Hepatocyte (in vitro differentiated cells): ENCODE data around the gene FAM9A. TPM values are rescaled to one million over a fixed set of nuclear protein-coding genes. Genes with fewer than 3 reads are reported as not detected.

Experiments
- DNase-seq: peaks from one replicate; pipeline ENCODE4 v3.0.0-alpha.2; 2016; ENCODE audit warnings: low spot score
- H2AFZ ChIP-seq: fragments of 200-600 bp; sonication (generic); 2 replicates; pipeline ENCODE4 v1.6.0; 2016; ENCODE audit warnings: antibody characterized with exemption, mild to moderate bottlenecking
- H3K27ac ChIP-seq: fragments of 200-600 bp; sonication (generic); 2 replicates; pipeline ENCODE4 v1.5.1; 2016; ENCODE audit warnings: mild to moderate bottlenecking
- H3K27me3 ChIP-seq: fragments of 200-600 bp; sonication (generic); 2 replicates; pipeline ENCODE4 v1.6.1; 2016
- H3K36me3 ChIP-seq: fragments of 200-600 bp; sonication (generic); replicated peaks from 2 replicates; pipeline ENCODE4 v1.5.1; 2016; ENCODE audit warnings: low read depth; ENCODE audit not compliant: insufficient read depth
- H3K4me1 ChIP-seq: fragments of 200-600 bp; sonication (generic); 2 replicates; pipeline ENCODE4 v1.5.1; 2016; ENCODE audit warnings: mild to moderate bottlenecking, moderate library complexity; ENCODE audit not compliant: insufficient read depth
- H3K4me2 ChIP-seq: fragments of 200-600 bp; sonication (generic); 2 replicates; pipeline ENCODE4 v1.6.0; 2016
- H3K4me3 ChIP-seq: fragments of 200-600 bp; sonication (generic); 2 replicates; pipeline ENCODE4 v1.5.1; 2016; ENCODE audit warnings: mild to moderate bottlenecking
- H3K79me2 ChIP-seq: fragments of 200-600 bp; sonication (generic); 2 replicates; pipeline ENCODE4 v1.6.0; 2017; ENCODE audit warnings: mild to moderate bottlenecking
- H3K9me2 ChIP-seq: fragments of 200-600 bp; sonication (generic); replicated peaks from 2 replicates; pipeline ENCODE4 v1.6.0; 2017; ENCODE audit warnings: mild to moderate bottlenecking; ENCODE audit not compliant: insufficient read depth
- H3K9me3 ChIP-seq: fragments of 200-600 bp; sonication (generic); 2 replicates; pipeline ENCODE4 v1.5.1; 2016; ENCODE audit warnings: low read depth, mild to moderate bottlenecking
- H4K20me1 ChIP-seq: fragments of 200-600 bp; sonication (generic); 2 replicates; pipeline ENCODE4 v1.6.0; 2016; ENCODE audit warnings: mild to moderate bottlenecking; ENCODE audit not compliant: insufficient read depth, poor library complexity, severe bottlenecking
- EZH2 ChIP-seq: fragments of 200-600 bp; sonication (generic); IDR thresholded peaks from 2 replicates; pipeline ENCODE4 v1.6.1; 2016; ENCODE audit warnings: antibody characterized with exemption, mild to moderate bottlenecking, borderline replicate concordance
- EZH2phosphoT487 ChIP-seq: fragments of 200-600 bp; sonication (generic); IDR thresholded peaks from one replicate; pipeline ENCODE4 v1.6.1; 2018; ENCODE audit warnings: antibody characterized with exemption, mild to moderate bottlenecking, low read depth, moderate library complexity; ENCODE audit not compliant: unreplicated experiment, severe bottlenecking
- WGBS: methylation state at CpG from one replicate; pipeline ENCODE4 v1.1.6; 2016; ENCODE audit warnings: low lambda C conversion rate; ENCODE audit errors: missing lambda C conversion rate; 5-methylcytosine and 5-hydroxymethylcytosine counted together
- polyA plus RNA-seq: library from polyadenylated mRNA; unstranded; fragments of >200 nt; fragmentation: Nextera tagmentation; extraction: Ambion mirVana; gene quantifications from 2 replicates; pipeline ENCODE4 v1.2.1, GENCODE V29; 2016
- total RNA-seq: library from RNA; depleted of rRNA; stranded (reverse); fragments of >200 nt; gene quantifications from 2 replicates; pipeline ENCODE4 v1.2.3, GENCODE V29; 2014
- TF ChIP-seq, protein P1 (sequence below): fragments of 200-600 bp; sonication (generic); IDR thresholded peaks from 2 replicates; pipeline ENCODE4 v1.5.1; 2016; ENCODE audit warnings: antibody characterized with exemption, mild to moderate bottlenecking; ENCODE audit not compliant: poor library complexity

Gene FAM9A
- total and polyA plus RNA-seq, 2 experiments from 2014 or later = not detected

DNA sequence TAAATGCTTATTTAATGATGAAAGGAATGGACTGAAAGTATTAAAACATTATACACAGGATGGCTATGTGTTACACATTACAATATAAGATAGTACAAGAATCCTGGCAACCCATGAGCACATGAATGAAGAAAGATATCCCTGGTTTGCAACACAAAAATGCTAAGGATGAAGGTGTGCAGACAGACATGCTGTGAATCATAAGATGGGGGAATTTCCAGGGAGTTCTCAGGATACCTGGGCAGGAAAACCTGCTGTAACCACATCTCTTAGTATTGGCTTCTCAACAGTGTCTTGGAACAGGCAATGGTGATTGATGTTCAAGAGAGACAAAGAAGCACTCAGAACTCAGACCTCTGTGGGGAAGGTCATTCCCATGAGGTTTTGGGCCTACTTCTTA, 45.4 kb downstream of the FAM9A start:
- no peak overlapping the region for H3K4me3 ChIP-seq
- no peak overlapping the region for H3K27ac ChIP-seq
- H3K9me2 ChIP-seq = no peaks in the 10 kb centered on the region
- no peaks in the 10 kb centered on the region for H3K4me1 ChIP-seq
- H4K20me1 ChIP-seq = no peaks in the 10 kb centered on the region
- no peaks in the 10 kb centered on the region for H3K36me3 ChIP-seq
- no peaks in the 10 kb centered on the region for H3K27me3 ChIP-seq
- H3K4me2 ChIP-seq = no peak overlapping the region
- no peaks in the 10 kb centered on the region for H3K9me3 ChIP-seq
- DNase-seq = no peak
- TF ChIP-seq EZH2 (no peak), EZH2phosphoT487 (no peak)
- TF ChIP-seq, protein P1, sequence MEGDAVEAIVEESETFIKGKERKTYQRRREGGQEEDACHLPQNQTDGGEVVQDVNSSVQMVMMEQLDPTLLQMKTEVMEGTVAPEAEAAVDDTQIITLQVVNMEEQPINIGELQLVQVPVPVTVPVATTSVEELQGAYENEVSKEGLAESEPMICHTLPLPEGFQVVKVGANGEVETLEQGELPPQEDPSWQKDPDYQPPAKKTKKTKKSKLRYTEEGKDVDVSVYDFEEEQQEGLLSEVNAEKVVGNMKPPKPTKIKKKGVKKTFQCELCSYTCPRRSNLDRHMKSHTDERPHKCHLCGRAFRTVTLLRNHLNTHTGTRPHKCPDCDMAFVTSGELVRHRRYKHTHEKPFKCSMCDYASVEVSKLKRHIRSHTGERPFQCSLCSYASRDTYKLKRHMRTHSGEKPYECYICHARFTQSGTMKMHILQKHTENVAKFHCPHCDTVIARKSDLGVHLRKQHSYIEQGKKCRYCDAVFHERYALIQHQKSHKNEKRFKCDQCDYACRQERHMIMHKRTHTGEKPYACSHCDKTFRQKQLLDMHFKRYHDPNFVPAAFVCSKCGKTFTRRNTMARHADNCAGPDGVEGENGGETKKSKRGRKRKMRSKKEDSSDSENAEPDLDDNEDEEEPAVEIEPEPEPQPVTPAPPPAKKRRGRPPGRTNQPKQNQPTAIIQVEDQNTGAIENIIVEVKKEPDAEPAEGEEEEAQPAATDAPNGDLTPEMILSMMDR = no peak
- H3K79me2 ChIP-seq = no peaks in the 10 kb centered on the region
- no peak overlapping the region for H2AFZ ChIP-seq

DNA sequence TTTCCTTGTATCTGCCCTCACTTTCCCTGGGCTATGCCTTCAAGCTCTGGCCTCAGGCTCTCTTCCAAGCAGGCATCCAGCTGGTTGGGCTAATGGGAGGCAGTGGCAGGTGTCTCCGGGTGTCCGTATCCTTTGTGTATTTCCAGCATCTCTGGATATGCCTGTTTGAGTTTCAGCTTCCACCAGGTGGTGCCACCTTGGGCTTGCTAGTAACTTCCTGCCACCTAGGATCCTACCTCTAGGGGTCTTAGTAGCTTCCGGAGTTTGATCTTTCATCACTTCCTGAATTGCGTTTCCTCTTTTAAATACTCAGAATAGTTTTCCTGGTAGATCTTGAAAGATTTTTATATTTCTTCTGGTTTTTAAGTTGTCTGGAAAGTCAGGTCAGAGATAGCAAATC, 46.1 kb downstream of the FAM9A start:
- Histone ChIP-seq H3K79me2 (no peaks in the 10 kb centered on the region), H2AFZ (no peak overlapping the region), H3K27ac (no peak overlapping the region), H3K4me1 (no peaks in the 10 kb centered on the region), H4K20me1 (no peaks in the 10 kb centered on the region), H3K4me2 (no peak overlapping the region), H3K4me3 (no peak overlapping the region), H3K9me3 (no peaks in the 10 kb centered on the region), H3K36me3 (no peaks in the 10 kb centered on the region), H3K27me3 (no peaks in the 10 kb centered on the region), H3K9me2 (no peaks in the 10 kb centered on the region)
- TF ChIP-seq EZH2phosphoT487 = no peak
- TF ChIP-seq, protein P1 = peak; percentile 11
- no peak for TF ChIP-seq EZH2
- 91% methylated on average over 4 of the region's 4 CpGs for WGBS
- DNase-seq = no peak

DNA sequence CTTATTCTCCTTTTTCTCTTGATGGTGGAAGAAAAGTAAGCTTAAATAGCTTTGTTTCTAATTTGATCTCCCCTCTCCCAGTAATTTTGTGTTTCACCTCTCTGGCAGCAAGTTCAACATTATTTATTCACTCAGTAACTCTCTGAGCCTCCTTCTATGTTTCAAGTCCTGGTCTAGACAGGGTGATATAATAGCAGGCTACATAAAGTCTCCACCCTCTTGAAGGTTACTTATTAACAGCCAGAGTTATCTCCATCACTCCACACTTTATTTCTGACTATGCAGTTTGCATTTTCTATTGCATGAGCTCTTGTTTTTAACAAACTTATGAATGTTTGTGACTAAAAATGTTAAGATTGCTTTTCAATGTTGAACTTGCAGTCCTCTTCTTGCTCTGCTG, 51.5 kb downstream of the FAM9A start:
- Histone ChIP-seq H4K20me1 (no peaks in the 10 kb centered on the region), H3K9me3 (no peaks in the 10 kb centered on the region), H3K79me2 (no peaks in the 10 kb centered on the region), H3K4me1 (no peaks in the 10 kb centered on the region), H3K27ac (no peak overlapping the region), H3K27me3 (no peaks in the 10 kb centered on the region), H3K9me2 (no peaks in the 10 kb centered on the region), H3K36me3 (no peaks in the 10 kb centered on the region), H3K4me3 (no peak overlapping the region), H3K4me2 (no peak overlapping the region), H2AFZ (no peak overlapping the region)
- TF ChIP-seq, protein P1 = no peak
- TF ChIP-seq EZH2phosphoT487 (no peak), EZH2 (no peak)
- DNase-seq = no peak

DNA sequence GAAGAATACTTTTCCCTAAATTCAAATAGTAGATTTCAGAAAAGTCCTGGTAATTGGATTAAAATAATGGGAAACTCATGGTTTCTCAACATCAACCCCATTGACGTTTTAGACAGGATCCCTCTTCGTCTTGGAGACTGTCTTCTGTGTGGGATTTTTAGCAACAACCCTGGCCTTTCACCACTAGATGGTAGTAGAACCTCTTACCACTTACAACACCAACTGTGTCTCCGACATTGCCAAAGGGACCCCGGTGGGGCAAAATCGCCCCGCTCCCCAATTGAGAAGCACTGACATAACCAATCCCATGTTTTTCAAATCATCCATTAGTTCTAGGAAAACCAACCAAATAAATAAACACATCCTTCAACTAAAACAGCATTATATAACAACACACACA, 52.3 kb downstream of the FAM9A start:
- no peak overlapping the region for H3K4me2 ChIP-seq
- H3K36me3 ChIP-seq = no peaks in the 10 kb centered on the region
- TF ChIP-seq EZH2 = no peak
- TF ChIP-seq, protein P1 = peak; percentile 46
- H3K79me2 ChIP-seq = no peaks in the 10 kb centered on the region
- WGBS = 37% methylated on average over 6 of the region's 6 CpGs
- no peaks in the 10 kb centered on the region for H4K20me1 ChIP-seq
- DNase-seq = peak; percentile 32
- no peaks in the 10 kb centered on the region for H3K27me3 ChIP-seq
- H3K9me3 ChIP-seq = no peaks in the 10 kb centered on the region
- H3K4me3 ChIP-seq = no peak overlapping the region
- H3K4me1 ChIP-seq = no peaks in the 10 kb centered on the region
- H2AFZ ChIP-seq = no peak overlapping the region
- H3K9me2 ChIP-seq = no peaks in the 10 kb centered on the region
- H3K27ac ChIP-seq = no peak overlapping the region
